ENCODE measurements around the gene MCU. TPM values are rescaled to one million over a fixed set of nuclear protein-coding genes. Genes with fewer than 3 reads are reported as not detected.
"Not testable (repeated sequence)": the region's sequence is repeated elsewhere in the genome, so short reads cannot be mapped to it uniquely, and the experiment has no call there.

Gene MCU
- total and polyA plus RNA-seq, 2 experiments from 2014 or later, result 14.9 to 22.8 TPM

GRCh38 chr10:72694476-72695369 lies 2.8 kb downstream of the MCU start:
- Histone ChIP-seq H3K4me3 (no peak overlapping the region), H3K4me1 (ENCODE audit: low read depth) (peaks cover 10% of the 10 kb centered on the region), H3K27ac (no peak overlapping the region), H3K36me3 (no peaks in the 10 kb centered on the region), H3K27me3 (no peaks in the 10 kb centered on the region), H3K9me3 (ENCODE audit: low read depth) (no peaks in the 10 kb centered on the region)
- DNase-seq (ENCODE audit: low read depth in 1 of 2, low spot score in 1 of 2), result peak; percentile 34 to 67
- peak; percentile 48 for TF ChIP-seq CTCF (IDR thresholded peaks at IDR 0.05; ENCODE audit: low read depth, low read length)

- H3K27me3 ChIP-seq, result no peaks in the 10 kb centered on the region
- no peak overlapping the region for H3K4me3 ChIP-seq
- no peak overlapping the region for H3K27ac ChIP-seq
- peaks cover 10% of the 10 kb centered on the region for H3K4me1 ChIP-seq (ENCODE audit: low read depth)
- H3K9me3 ChIP-seq (ENCODE audit: low read depth), result no peaks in the 10 kb centered on the region
- no peak for DNase-seq (ENCODE audit: low read depth in 1 of 2, low spot score in 1 of 2)
- no peak for TF ChIP-seq CTCF (IDR thresholded peaks at IDR 0.05; ENCODE audit: low read depth, low read length)
- no peaks in the 10 kb centered on the region for H3K36me3 ChIP-seq
Observed at GRCh38 chr10:72695496-72695895, 3.6 kb downstream of the MCU start.

- no peaks in the 10 kb centered on the region for H3K36me3 ChIP-seq
- peaks cover 10% of the 10 kb centered on the region for H3K4me1 ChIP-seq (ENCODE audit: low read depth)
- no peak overlapping the region for H3K4me3 ChIP-seq
- peak in 1 of 2 donors; percentile 42 for DNase-seq (ENCODE audit: low read depth in 1 of 2, low spot score in 1 of 2)
- no peaks in the 10 kb centered on the region for H3K9me3 ChIP-seq (ENCODE audit: low read depth)
- no peak overlapping the region for H3K27ac ChIP-seq
- no peaks in the 10 kb centered on the region for H3K27me3 ChIP-seq
- no peak for TF ChIP-seq CTCF (IDR thresholded peaks at IDR 0.05; ENCODE audit: low read depth, low read length)
Observed at GRCh38 chr10:72697716-72698115, 5.8 kb downstream of the MCU start.

- H3K27ac ChIP-seq; H3K4me1 ChIP-seq (ENCODE audit: low read depth); H3K4me3 ChIP-seq; H3K9me3 ChIP-seq (ENCODE audit: low read depth); H3K36me3 ChIP-seq; DNase-seq (ENCODE audit: low read depth in 1 of 2, low spot score in 1 of 2); H3K27me3 ChIP-seq: not testable (repeated sequence)
Observed at GRCh38 chr10:72702465-72702864, 10.5 kb downstream of the MCU start.

- Histone ChIP-seq H3K9me3 (ENCODE audit: low read depth) (no peaks in the 10 kb centered on the region), H3K27ac (no peak overlapping the region), H3K4me3 (no peak overlapping the region), H3K4me1 (ENCODE audit: low read depth) (no peaks in the 10 kb centered on the region), H3K27me3 (no peaks in the 10 kb centered on the region), H3K36me3 (no peaks in the 10 kb centered on the region)
- peak in 1 of 2 donors; percentile 87 for DNase-seq (ENCODE audit: low read depth in 1 of 2, low spot score in 1 of 2)
- TF ChIP-seq CTCF (IDR thresholded peaks at IDR 0.05; ENCODE audit: low read depth, low read length), result no peak
Observed at GRCh38 chr10:72702868-72703581, 11.1 kb downstream of the MCU start.

GRCh38 chr10:72704117-72704516 lies 12.2 kb downstream of the MCU start:
- DNase-seq (ENCODE audit: low read depth in 1 of 2, low spot score in 1 of 2), result no peak
- TF ChIP-seq CTCF (IDR thresholded peaks at IDR 0.05; ENCODE audit: low read depth, low read length), result no peak
- H3K36me3 ChIP-seq, result no peaks in the 10 kb centered on the region
- H3K27me3 ChIP-seq, result no peaks in the 10 kb centered on the region
- H3K4me3 ChIP-seq, result no peak overlapping the region
- no peaks in the 10 kb centered on the region for H3K9me3 ChIP-seq (ENCODE audit: low read depth)
- H3K27ac ChIP-seq, result no peak overlapping the region
- no peaks in the 10 kb centered on the region for H3K4me1 ChIP-seq (ENCODE audit: low read depth)
